NCI-H187 (cell line): ENCODE measurements around the gene PCDHB16.
A peak's percentile ranks its signal among the peaks of the same experiment; 100 is the strongest.
"Not testable (repeated sequence)": the region's sequence is repeated elsewhere in the genome, so short reads cannot be mapped to it uniquely, and the experiment has no call there.

Source experiments
- DNase-seq, 2 experiments: peaks; one replicate each; lab custom pipeline; 2025; lab: John Stamatoyannopoulos, UW

PCDHB16 gene

GRCh38 chr5:141182248-141182647, at the start of gene PCDHB16:
Gene PCDHB16, plus strand, starts transcription at chr5:141182387. Its CDS starts 173 bp downstream, at chr5:141182560.
- no peak for DNase-seq

GRCh38 chr5:141135030-141135717, 47.0 kb upstream of the PCDHB16 start, which contains the start of gene PCDHB5:
Gene PCDHB5, plus strand, starts transcription at chr5:141135206. Its CDS starts 229 bp downstream, at chr5:141135435.
- no peak for DNase-seq

- no peak for DNase-seq
These were observed 46.4 kb upstream of the PCDHB16 start for GRCh38 chr5:141135718-141136266.

GRCh38 chr5:141137346-141137745, 44.8 kb upstream of the PCDHB16 start:
- not testable (repeated sequence) for DNase-seq

GRCh38 chr5:141149812-141150211, 32.4 kb upstream of the PCDHB16 start, which contains the start of gene PCDHB6:
Gene PCDHB6, plus strand, starts transcription at chr5:141150057. Its CDS starts 201 bp downstream, at chr5:141150258.
- DNase-seq: no peak

- DNase-seq: no peak
These were observed 31.8 kb upstream of the PCDHB16 start for GRCh38 chr5:141150224-141150992.

- no peak for DNase-seq
These were observed 31.2 kb upstream of the PCDHB16 start for GRCh38 chr5:141150993-141151325.

GRCh38 chr5:141151632-141152031, 30.6 kb upstream of the PCDHB16 start:
- DNase-seq: not testable (repeated sequence)

GRCh38 chr5:141152096-141152495, 30.1 kb upstream of the PCDHB16 start:
- not testable (repeated sequence) for DNase-seq

GRCh38 chr5:141155540-141156374, 26.4 kb upstream of the PCDHB16 start:
- peak in 1 of 2 experiments; percentile 49 for DNase-seq

- not testable (repeated sequence) for DNase-seq
These were observed 24.8 kb upstream of the PCDHB16 start for GRCh38 chr5:141157356-141157755.

GRCh38 chr5:141157901-141158300, 24.3 kb upstream of the PCDHB16 start:
- DNase-seq: not testable (repeated sequence)

GRCh38 chr5:141172381-141173204, 9.6 kb upstream of the PCDHB16 start, which contains the start of gene PCDHB7:
Gene PCDHB7, plus strand, starts transcription at chr5:141172644. Its CDS starts 192 bp downstream, at chr5:141172836.
- DNase-seq: no peak

GRCh38 chr5:141174291-141175104, 7.7 kb upstream of the PCDHB16 start:
- not testable (repeated sequence) for DNase-seq

GRCh38 chr5:141175933-141176332, 6.3 kb upstream of the PCDHB16 start:
- DNase-seq: no peak

GRCh38 chr5:141177577-141178191, 4.5 kb upstream of the PCDHB16 start, which contains the start of gene PCDHB8:
Gene PCDHB8, plus strand, starts transcription at chr5:141177790. Its CDS starts 245 bp downstream, at chr5:141178035.
- not testable (repeated sequence) for DNase-seq

- DNase-seq: not testable (repeated sequence)
These were observed 2.8 kb upstream of the PCDHB16 start for GRCh38 chr5:141179371-141179770.

GRCh38 chr5:141179876-141180275, 2.3 kb upstream of the PCDHB16 start:
- DNase-seq: not testable (repeated sequence)

GRCh38 chr5:141180313-141180712, 1.9 kb upstream of the PCDHB16 start:
- no peak for DNase-seq
